Breast epithelium (tissue), 4 donors: Measurements from ENCODE around the gene PRODH2. TPM values are rescaled to one million over a fixed set of nuclear protein-coding genes. Genes with fewer than 3 reads are reported as not detected.
"Not testable (repeated sequence)": the region's sequence is repeated elsewhere in the genome, so short reads cannot be mapped to it uniquely, and the experiment has no call there.

Experiments
- DNase-seq, 2 donors: peaks; one replicate each; pipeline ENCODE4 v3.0.0-alpha.2; 2019; ENCODE audit warnings: low spot score in 2 of 2
- H3K27ac ChIP-seq, 2 donors: fragments of 200-600 bp; sonication (generic) in 1 of 2; one replicate each; pipeline ENCODE4 v1.5.1; 2016 to 2019; ENCODE audit warnings: mild to moderate bottlenecking in 1 of 2
- H3K27me3 ChIP-seq, 2 donors: fragments of 200-600 bp; sonication (generic) in 1 of 2; one replicate each; pipeline versions ENCODE4 v1.5.1 to v1.6.0; 2017 to 2019; ENCODE audit warnings: control low read depth in 1 of 2, mild to moderate bottlenecking in 1 of 2
- H3K36me3 ChIP-seq: fragments of 200-600 bp; one replicate; pipeline ENCODE4 v1.5.1; 2019
- H3K4me1 ChIP-seq, 2 donors: fragments of 200-600 bp; sonication (generic); one replicate each; pipeline ENCODE4 v1.5.1; 2016 to 2019; ENCODE audit warnings: control low read depth in 1 of 2
- H3K4me3 ChIP-seq, 3 donors: fragments of 200-600 bp; sonication (generic); 1 replicate in 2 of 3; 2 replicates in 1 of 3; pipeline ENCODE4 v1.5.1; 2016 to 2019; ENCODE audit warnings: mild to moderate bottlenecking in 3 of 3, moderate library complexity in 2 of 3
- H3K9me3 ChIP-seq, 2 donors: fragments of 200-600 bp; sonication (generic) in 1 of 2; one replicate each; pipeline ENCODE4 v1.5.1; 2016 to 2019; ENCODE audit warnings: control low read depth in 1 of 2
- POLR2A ChIP-seq: fragments of 450-650 bp; IDR thresholded peaks from one replicate; pipeline ENCODE4 v1.6.1; 2016; ENCODE audit warnings: antibody characterized with exemption, mild to moderate bottlenecking, moderate library complexity
- POLR2AphosphoS5 ChIP-seq, 3 donors: sonication (generic); formaldehyde crosslinking; IDR thresholded peaks; one replicate each; pipeline ENCODE4 v1.6.1; 2017; ENCODE audit warnings: antibody characterized with exemption in 3 of 3
- intact Hi-C: fragments of 100-400 bp; cut with DNase I; formaldehyde crosslinking; loops from one replicate; pipeline ENCODE4 v1.15.1; 2023; ENCODE audit warnings: low total_unique reads
- total RNA-seq, 3 donors: library from RNA; depleted of rRNA; stranded (reverse); fragments of >200 nt; gene quantifications; one replicate each; pipeline ENCODE4 v1.1.0, GENCODE V29; 2016
- TF ChIP-seq, protein P1 (sequence below), 3 donors: fragments of 450-650 bp; IDR thresholded peaks; one replicate each; pipeline ENCODE4 v1.5.1; 2016 to 2017; ENCODE audit warnings: antibody characterized with exemption in 3 of 3, mild to moderate bottlenecking in 3 of 3, moderate library complexity in 3 of 3

Gene PRODH2
- total RNA-seq, 3 donors from 2014 or later = not detected

GRCh38 chr19:35806597-35806996 is 6.0 kb downstream of the PRODH2 start:
- TF ChIP-seq POLR2A (no peak), POLR2AphosphoS5 (IDR thresholded peaks at IDR 0.05) (no peak)
- TF ChIP-seq, protein P1, sequence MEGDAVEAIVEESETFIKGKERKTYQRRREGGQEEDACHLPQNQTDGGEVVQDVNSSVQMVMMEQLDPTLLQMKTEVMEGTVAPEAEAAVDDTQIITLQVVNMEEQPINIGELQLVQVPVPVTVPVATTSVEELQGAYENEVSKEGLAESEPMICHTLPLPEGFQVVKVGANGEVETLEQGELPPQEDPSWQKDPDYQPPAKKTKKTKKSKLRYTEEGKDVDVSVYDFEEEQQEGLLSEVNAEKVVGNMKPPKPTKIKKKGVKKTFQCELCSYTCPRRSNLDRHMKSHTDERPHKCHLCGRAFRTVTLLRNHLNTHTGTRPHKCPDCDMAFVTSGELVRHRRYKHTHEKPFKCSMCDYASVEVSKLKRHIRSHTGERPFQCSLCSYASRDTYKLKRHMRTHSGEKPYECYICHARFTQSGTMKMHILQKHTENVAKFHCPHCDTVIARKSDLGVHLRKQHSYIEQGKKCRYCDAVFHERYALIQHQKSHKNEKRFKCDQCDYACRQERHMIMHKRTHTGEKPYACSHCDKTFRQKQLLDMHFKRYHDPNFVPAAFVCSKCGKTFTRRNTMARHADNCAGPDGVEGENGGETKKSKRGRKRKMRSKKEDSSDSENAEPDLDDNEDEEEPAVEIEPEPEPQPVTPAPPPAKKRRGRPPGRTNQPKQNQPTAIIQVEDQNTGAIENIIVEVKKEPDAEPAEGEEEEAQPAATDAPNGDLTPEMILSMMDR (IDR thresholded peaks at IDR 0.05) = no peak
- peaks cover 0 to 11% of the 10 kb centered on the region in 2 donors for H3K27me3 ChIP-seq
- no peak for DNase-seq
- H3K36me3 ChIP-seq = no peaks in the 10 kb centered on the region
- no peak overlapping the region for H3K27ac ChIP-seq
- intact Hi-C loops = no loop called here
- H3K9me3 ChIP-seq = no peaks in the 10 kb centered on the region
- no peak overlapping the region for H3K4me3 ChIP-seq
- H3K4me1 ChIP-seq = no peaks in the 10 kb centered on the region

DNA sequence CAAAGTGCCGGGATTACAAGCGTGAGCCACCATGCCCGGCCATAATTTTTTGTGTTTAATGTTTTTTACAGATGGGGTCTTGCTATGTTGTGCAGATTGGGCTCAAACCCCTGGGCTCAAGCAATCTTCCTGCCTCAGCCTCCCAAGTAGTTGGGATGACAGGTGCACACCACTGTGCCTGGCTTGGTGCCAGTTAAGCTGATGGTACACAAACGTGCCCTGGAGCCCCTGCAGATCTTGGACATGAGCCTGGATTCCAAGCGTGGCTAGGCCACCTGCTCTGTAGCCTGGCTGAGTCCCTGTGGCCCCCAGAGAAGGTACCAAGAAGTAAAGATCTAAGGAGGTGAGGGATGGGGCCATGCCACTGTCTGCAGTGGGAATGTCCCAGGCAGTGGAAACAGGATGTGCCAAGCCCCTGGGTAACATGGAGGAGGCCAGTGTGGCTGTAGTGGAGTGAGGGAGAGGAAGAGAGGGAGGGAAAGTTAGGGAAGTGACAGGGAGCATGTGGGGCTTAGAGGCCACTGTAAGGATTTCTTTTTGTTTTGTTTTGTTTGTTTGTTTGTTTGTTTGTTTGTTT is 7.0 kb downstream of the PRODH2 start:
- no peak for TF ChIP-seq POLR2AphosphoS5 (IDR thresholded peaks at IDR 0.05)
- TF ChIP-seq POLR2A = no peak
- TF ChIP-seq, protein P1 (IDR thresholded peaks at IDR 0.05) = no peak
- Histone ChIP-seq H3K4me3 (no peak overlapping the region), H3K27ac (no peak overlapping the region), H3K27me3 (peaks cover 0 to 11% of the 10 kb centered on the region in 2 donors), H3K4me1 (no peaks in the 10 kb centered on the region), H3K36me3 (no peaks in the 10 kb centered on the region), H3K9me3 (no peaks in the 10 kb centered on the region)
- DNase-seq = no peak
- intact Hi-C loops = no loop called here

DNA sequence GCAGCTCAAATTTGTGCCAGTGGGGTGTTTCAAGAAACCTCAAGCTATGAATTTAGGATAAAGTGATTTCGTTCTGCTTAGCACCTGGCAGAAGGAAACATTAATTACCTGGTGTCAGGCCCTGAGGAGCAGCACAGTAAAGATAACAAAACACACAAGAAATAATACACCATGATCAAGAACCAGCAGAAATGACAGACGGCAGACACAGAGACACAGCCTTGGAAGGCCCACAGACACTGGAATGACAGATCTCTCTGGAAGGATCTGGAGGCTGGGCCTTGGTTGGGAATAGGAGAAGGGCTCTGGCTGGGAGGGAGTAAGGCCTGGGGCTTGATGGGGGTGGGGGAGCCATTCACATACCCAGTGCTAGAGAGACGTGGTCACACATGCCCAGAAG is 10.8 kb downstream of the PRODH2 start:
- no peaks in the 10 kb centered on the region for H3K4me1 ChIP-seq
- intact Hi-C loops = no loop called here
- no peak overlapping the region for H3K27ac ChIP-seq
- H3K4me3 ChIP-seq = no peak overlapping the region
- H3K27me3 ChIP-seq = peaks cover 0 to 28% of the 10 kb centered on the region in 2 donors
- no peaks in the 10 kb centered on the region for H3K9me3 ChIP-seq
- H3K36me3 ChIP-seq = no peaks in the 10 kb centered on the region
- TF ChIP-seq, protein P1 (IDR thresholded peaks at IDR 0.05) = no peak
- TF ChIP-seq POLR2A = no peak
- TF ChIP-seq POLR2AphosphoS5 (IDR thresholded peaks at IDR 0.05) = no peak
- no peak for DNase-seq

DNA sequence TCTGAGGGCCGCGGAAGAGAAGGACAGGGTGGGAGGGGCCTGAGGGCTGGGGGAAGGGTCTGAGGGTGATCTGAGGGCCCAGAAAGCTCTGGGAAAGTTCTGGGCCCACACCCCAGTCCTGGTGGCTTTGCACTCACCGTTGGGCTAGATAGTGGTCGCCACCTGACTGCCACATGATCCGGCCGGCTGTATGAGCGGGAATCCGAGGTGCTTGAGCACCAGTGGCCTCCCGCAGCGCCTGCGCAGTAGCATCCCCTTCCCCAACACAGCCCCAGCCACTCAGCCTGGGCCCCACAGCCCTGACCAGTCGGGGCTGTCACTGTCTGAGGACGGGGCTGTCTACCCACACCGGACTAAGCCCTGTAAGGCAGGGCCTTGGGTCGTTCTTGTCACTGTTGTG is 15.0 kb downstream of the PRODH2 start:
- Histone ChIP-seq H3K27me3 (peaks cover 0 to 31% of the 10 kb centered on the region in 2 donors), H3K36me3 (no peaks in the 10 kb centered on the region), H3K4me3 (peak overlapping the region in 1 of 3 donors; percentile 25), H3K4me1 (no peaks in the 10 kb centered on the region), H3K27ac (no peak overlapping the region), H3K9me3 (no peaks in the 10 kb centered on the region)
- intact Hi-C loops = no loop called here
- TF ChIP-seq POLR2AphosphoS5 (IDR thresholded peaks at IDR 0.05) (no peak), POLR2A (no peak)
- TF ChIP-seq, protein P1 (IDR thresholded peaks at IDR 0.05) = no peak
- DNase-seq = no peak

GRCh38 chr19:35796645-35797542 is 15.8 kb downstream of the PRODH2 start:
- Histone ChIP-seq H3K4me3 (peak overlapping the region in 1 of 3 donors; percentile 25), H3K36me3 (no peaks in the 10 kb centered on the region), H3K27me3 (peaks cover 0 to 31% of the 10 kb centered on the region in 2 donors), H3K27ac (no peak overlapping the region), H3K4me1 (no peaks in the 10 kb centered on the region), H3K9me3 (no peaks in the 10 kb centered on the region)
- intact Hi-C loops = no loop called here
- no peak for DNase-seq
- TF ChIP-seq POLR2A (no peak), POLR2AphosphoS5 (IDR thresholded peaks at IDR 0.05) (no peak)
- TF ChIP-seq, protein P1 (IDR thresholded peaks at IDR 0.05) = no peak

- H3K9me3 ChIP-seq, DNase-seq: not testable (repeated sequence)
- H3K27me3 ChIP-seq = peaks cover 0 to 31% of the 10 kb centered on the region in 2 donors
Observed at GRCh38 chr19:35795564-35795963, 17.1 kb downstream of the PRODH2 start.

More at GRCh38 chr19:35795564-35795963, 17.1 kb downstream of the PRODH2 start:
- H3K4me3 ChIP-seq, H3K4me1 ChIP-seq, H3K36me3 ChIP-seq, H3K27ac ChIP-seq, intact Hi-C loops: not testable (repeated sequence)
